Glutamatergic neuron (in vitro differentiated cells): ENCODE data around the gene PLK5. TPM values are rescaled to one million over a fixed set of nuclear protein-coding genes. Genes with fewer than 3 reads are reported as not detected.

Experiments
- DNase-seq: peaks from one replicate; pipeline ENCODE4 v3.0.0; 2022
- H3K27ac Mint-ChIP-seq: one replicate; pipeline ENCODE4 v1.8.0; 2020; ENCODE audit warnings: mild to moderate bottlenecking, mixed read lengths, inconsistent platforms; ENCODE audit not compliant: unreplicated experiment
- H3K27me3 Mint-ChIP-seq: one replicate; pipeline ENCODE4 v1.8.0; 2020; ENCODE audit warnings: mild to moderate bottlenecking, moderate library complexity, mixed read lengths, inconsistent platforms; ENCODE audit not compliant: unreplicated experiment
- H3K36me3 Mint-ChIP-seq: one replicate; pipeline ENCODE4 v1.8.0; 2020; ENCODE audit warnings: mild to moderate bottlenecking, mixed read lengths, inconsistent platforms; ENCODE audit not compliant: unreplicated experiment
- H3K4me1 Mint-ChIP-seq: one replicate; pipeline ENCODE4 v1.8.0; 2020; ENCODE audit warnings: mild to moderate bottlenecking, low read depth, mixed read lengths, inconsistent platforms; ENCODE audit not compliant: unreplicated experiment
- H3K4me3 Mint-ChIP-seq: one replicate; pipeline ENCODE4 v1.8.0; 2020; ENCODE audit warnings: mild to moderate bottlenecking, mixed read lengths, inconsistent platforms; ENCODE audit not compliant: unreplicated experiment
- H3K9me3 Mint-ChIP-seq: one replicate; pipeline ENCODE4 v1.8.0; 2020; ENCODE audit warnings: mild to moderate bottlenecking, moderate library complexity, mixed read lengths, inconsistent platforms; ENCODE audit not compliant: unreplicated experiment
- CTCF ChIP-seq: fragments of 200-600 bp; sonication (generic); IDR thresholded peaks from one replicate; pipeline ENCODE4 v1.5.0; 2021; ENCODE audit not compliant: partially characterized antibody, unreplicated experiment
- total RNA-seq: library from RNA; stranded (reverse); fragmentation: NEBNext Ultra II Directional; extraction: Animal tissue kit (Norgen Biotek cat#: 25700); gene quantifications from one replicate; pipeline ENCODE4 v1.2.1, GENCODE V29; 2021; ENCODE audit not compliant: unreplicated experiment

The PLK5 gene
- total RNA-seq, 1 donor from 2014 or later = 0.69 TPM

- H3K4me3 Mint-ChIP-seq = no peak overlapping the region
- H3K9me3 Mint-ChIP-seq = peaks cover 11% of the 10 kb centered on the region
- TF ChIP-seq CTCF = no peak
- H3K36me3 Mint-ChIP-seq = no peaks in the 10 kb centered on the region
- H3K27ac Mint-ChIP-seq = no peak overlapping the region
- DNase-seq = peak; percentile 84
- H3K4me1 Mint-ChIP-seq = peaks cover 9% of the 10 kb centered on the region
- H3K27me3 Mint-ChIP-seq = peaks cover 15% of the 10 kb centered on the region
These were observed 42.7 kb downstream of the PLK5 start for GRCh38 chr19:1566392-1567115.

- H3K27me3 Mint-ChIP-seq = peaks cover 16% of the 10 kb centered on the region
- DNase-seq = peak; percentile 40
- H3K27ac Mint-ChIP-seq = peak overlapping the region; percentile 83
- peaks cover 9% of the 10 kb centered on the region for H3K4me1 Mint-ChIP-seq
- TF ChIP-seq CTCF = no peak
- peaks cover 11% of the 10 kb centered on the region for H3K9me3 Mint-ChIP-seq
- H3K4me3 Mint-ChIP-seq = peak overlapping the region; percentile 64
- no peaks in the 10 kb centered on the region for H3K36me3 Mint-ChIP-seq
These were observed 43.4 kb downstream of the PLK5 start for GRCh38 chr19:1567116-1567847.

- TF ChIP-seq CTCF = no peak
- no peak overlapping the region for H3K4me3 Mint-ChIP-seq
- DNase-seq = peak; percentile 43
- H3K27me3 Mint-ChIP-seq = peaks cover 16% of the 10 kb centered on the region
- no peak overlapping the region for H3K27ac Mint-ChIP-seq
- peaks cover 11% of the 10 kb centered on the region for H3K9me3 Mint-ChIP-seq
- no peaks in the 10 kb centered on the region for H3K36me3 Mint-ChIP-seq
- peaks cover 9% of the 10 kb centered on the region for H3K4me1 Mint-ChIP-seq
These were observed 44.0 kb downstream of the PLK5 start for GRCh38 chr19:1567848-1568227.

GRCh38 chr19:1568320-1569019 is 44.6 kb downstream of the PLK5 start, which contains the start of gene MEX3D:
MEX3D (minus strand) TSS chr19:1568325; CDS start chr19:1568058, 267 bp downstream.
- Mint-ChIP-seq H3K27ac (peak within 1 kb of the TSS; percentile 83), H3K4me3 (peak within 1 kb of the TSS; percentile 64), H3K27me3 (peaks cover 16% of the 10 kb centered on the region), H3K36me3 (no peaks in the 10 kb centered on the region), H3K9me3 (peaks cover 13% of the 10 kb centered on the region), H3K4me1 (peaks cover 6% of the 10 kb centered on the region)
- DNase-seq = peak; percentile 85
- no peak for TF ChIP-seq CTCF

GRCh38 chr19:1569997-1570396 is 46.1 kb downstream of the PLK5 start:
- Mint-ChIP-seq H3K27me3 (peaks cover 16% of the 10 kb centered on the region), H3K9me3 (peaks cover 14% of the 10 kb centered on the region), H3K4me3 (peak overlapping the region; percentile 22), H3K27ac (no peak overlapping the region), H3K4me1 (peaks cover 2% of the 10 kb centered on the region), H3K36me3 (no peaks in the 10 kb centered on the region)
- no peak for DNase-seq
- no peak for TF ChIP-seq CTCF
